Progenitor cell of endocrine pancreas (in vitro differentiated cells): ENCODE data around the gene NLRP6. TPM values are rescaled to one million over a fixed set of nuclear protein-coding genes. Genes with fewer than 3 reads are reported as not detected.
"Not testable (repeated sequence)": the region's sequence is repeated elsewhere in the genome, so short reads cannot be mapped to it uniquely, and the experiment has no call there.

Experiments
- DNase-seq: peaks from one replicate; pipeline ENCODE4 v3.0.0; 2021; ENCODE audit warnings: low spot score; ENCODE audit not compliant: unreplicated experiment
- H3K27ac Mint-ChIP-seq: 2 replicates; pipeline ENCODE4 v1.8.0; 2021; ENCODE audit warnings: mild to moderate bottlenecking, moderate library complexity, mixed read lengths
- H3K27me3 Mint-ChIP-seq: 2 replicates; pipeline ENCODE4 v1.8.0; 2021; ENCODE audit warnings: mixed read lengths
- H3K36me3 Mint-ChIP-seq: 2 replicates; pipeline ENCODE4 v1.8.0; 2022; ENCODE audit warnings: mixed read lengths; ENCODE audit not compliant: insufficient read depth
- H3K4me1 Mint-ChIP-seq: 2 replicates; pipeline ENCODE4 v1.8.0; 2021; ENCODE audit warnings: low read depth, mixed read lengths
- H3K4me3 Mint-ChIP-seq: 2 replicates; pipeline ENCODE4 v1.8.0; 2021; ENCODE audit warnings: low read depth, mild to moderate bottlenecking, moderate library complexity, mixed read lengths
- H3K9me3 Mint-ChIP-seq: 2 replicates; pipeline ENCODE4 v1.8.0; 2021; ENCODE audit warnings: low read depth, mixed read lengths
- CTCF ChIP-seq: fragments of 200-600 bp; sonication (generic); IDR thresholded peaks from one replicate; pipeline ENCODE4 v1.5.0; 2021; ENCODE audit warnings: antibody characterized with exemption, mild to moderate bottlenecking; ENCODE audit not compliant: unreplicated experiment
- total RNA-seq: library from RNA; stranded (reverse); gene quantifications from 2 replicates; pipeline ENCODE4 v1.2.1, GENCODE V29; 2021

The NLRP6 gene
- total RNA-seq, 1 donor from 2014 or later = not detected

DNA sequence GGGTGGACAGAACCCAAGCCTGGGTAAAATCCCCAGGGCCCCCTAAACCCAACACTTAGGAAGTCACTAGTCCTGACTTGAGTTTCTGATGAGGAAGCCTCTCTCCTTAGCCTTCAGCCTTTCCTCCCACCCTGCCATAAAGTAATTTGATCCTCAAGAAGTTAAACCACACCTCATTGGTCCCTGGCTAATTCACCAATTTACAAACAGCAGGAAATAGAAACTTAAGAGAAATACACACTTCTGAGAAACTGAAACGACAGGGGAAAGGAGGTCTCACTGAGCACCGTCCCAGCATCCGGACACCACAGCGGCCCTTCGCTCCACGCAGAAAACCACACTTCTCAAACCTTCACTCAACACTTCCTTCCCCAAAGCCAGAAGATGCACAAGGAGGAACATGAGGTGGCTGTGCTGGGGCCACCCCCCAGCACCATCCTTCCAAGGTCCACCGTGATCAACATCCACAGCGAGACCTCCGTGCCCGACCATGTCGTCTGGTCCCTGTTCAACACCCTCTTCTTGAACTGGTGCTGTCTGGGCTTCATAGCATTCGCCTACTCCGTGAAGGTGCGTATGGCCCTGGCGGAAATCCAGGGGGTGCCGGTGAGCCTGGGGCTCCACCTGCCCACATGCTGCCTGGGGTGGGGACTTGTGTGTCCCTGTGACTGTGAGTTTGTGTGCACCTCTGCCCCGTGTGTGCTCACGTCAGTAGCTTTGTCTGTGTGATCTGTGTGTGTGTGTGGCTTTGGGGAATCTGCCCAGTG, 35.8 kb downstream of the NLRP6 start, which contains the start of gene IFITM1:
Gene IFITM1 (plus strand): TSS at position 254 of the 767 bp plus-strand sequence. CDS start 131 bp downstream, at position 385.
- H3K4me3 Mint-ChIP-seq = no peak within 1 kb of the TSS
- H3K27ac Mint-ChIP-seq = no peak within 1 kb of the TSS
- H3K4me1 Mint-ChIP-seq = peaks cover 19% of the 10 kb centered on the region
- no peaks in the 10 kb centered on the region for H3K36me3 Mint-ChIP-seq
- H3K27me3 Mint-ChIP-seq = peaks cover 63% of the 10 kb centered on the region
- no peaks in the 10 kb centered on the region for H3K9me3 Mint-ChIP-seq
- DNase-seq = no peak
- TF ChIP-seq CTCF = no peak

- H3K36me3 Mint-ChIP-seq, DNase-seq, H3K4me3 Mint-ChIP-seq, H3K9me3 Mint-ChIP-seq, H3K27ac Mint-ChIP-seq: not testable (repeated sequence)
- Mint-ChIP-seq H3K4me1 (peaks cover 17% of the 10 kb centered on the region), H3K27me3 (peaks cover 58% of the 10 kb centered on the region)
Observed at GRCh38 chr11:314554-314875, 36.3 kb downstream of the NLRP6 start.

DNA sequence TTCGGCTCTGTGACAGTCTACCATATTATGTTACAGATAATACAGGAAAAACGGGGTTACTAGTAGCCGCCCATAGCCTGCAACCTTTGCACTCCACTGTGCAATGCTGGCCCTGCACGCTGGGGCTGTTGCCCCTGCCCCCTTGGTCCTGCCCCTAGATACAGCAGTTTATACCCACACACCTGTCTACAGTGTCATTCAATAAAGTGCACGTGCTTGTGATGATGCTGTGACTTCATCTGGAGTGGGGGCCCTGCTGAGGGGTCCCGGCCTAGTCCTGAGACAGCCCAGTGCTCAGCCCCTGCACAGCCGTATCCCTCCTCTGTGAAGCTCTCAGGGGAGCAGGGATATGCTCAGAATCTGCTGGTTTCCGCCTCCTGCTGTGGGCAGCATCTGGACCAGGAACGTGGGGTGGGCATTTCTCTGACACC, 36.9 kb downstream of the NLRP6 start:
- Mint-ChIP-seq H3K27ac (no peak overlapping the region), H3K4me3 (no peak overlapping the region), H3K9me3 (no peaks in the 10 kb centered on the region), H3K36me3 (no peaks in the 10 kb centered on the region), H3K4me1 (peaks cover 18% of the 10 kb centered on the region), H3K27me3 (peaks cover 55% of the 10 kb centered on the region)
- no peak for TF ChIP-seq CTCF
- DNase-seq = no peak

DNA sequence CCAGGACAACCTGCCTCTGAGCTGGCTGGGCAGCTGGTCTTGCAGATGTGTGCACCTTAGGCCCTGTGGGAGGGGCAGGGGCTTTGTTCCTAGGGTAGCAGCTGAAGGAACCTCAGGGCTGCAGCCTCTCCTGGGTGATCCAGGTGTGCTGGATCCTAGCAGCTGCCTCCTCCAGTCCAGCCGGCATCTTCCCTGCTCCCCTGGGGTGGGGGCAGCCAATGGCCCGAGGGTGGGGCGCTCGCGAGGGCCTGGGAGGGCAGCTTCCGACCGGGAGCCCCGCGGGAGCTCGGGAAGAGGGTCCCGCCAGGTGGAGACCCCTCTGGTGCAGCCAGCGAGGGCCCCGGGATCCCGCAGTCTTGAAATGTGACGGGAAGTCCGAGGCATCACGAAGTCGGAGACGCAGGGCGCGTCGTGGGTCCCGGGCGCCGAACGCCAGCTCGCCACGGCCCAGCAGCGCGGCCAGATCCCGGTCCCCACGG, 37.3 kb downstream of the NLRP6 start:
- TF ChIP-seq CTCF = no peak
- Mint-ChIP-seq H3K4me3 (no peak overlapping the region), H3K9me3 (no peaks in the 10 kb centered on the region), H3K27me3 (peaks cover 55% of the 10 kb centered on the region), H3K36me3 (no peaks in the 10 kb centered on the region), H3K4me1 (peaks cover 22% of the 10 kb centered on the region), H3K27ac (no peak overlapping the region)
- no peak for DNase-seq

DNA sequence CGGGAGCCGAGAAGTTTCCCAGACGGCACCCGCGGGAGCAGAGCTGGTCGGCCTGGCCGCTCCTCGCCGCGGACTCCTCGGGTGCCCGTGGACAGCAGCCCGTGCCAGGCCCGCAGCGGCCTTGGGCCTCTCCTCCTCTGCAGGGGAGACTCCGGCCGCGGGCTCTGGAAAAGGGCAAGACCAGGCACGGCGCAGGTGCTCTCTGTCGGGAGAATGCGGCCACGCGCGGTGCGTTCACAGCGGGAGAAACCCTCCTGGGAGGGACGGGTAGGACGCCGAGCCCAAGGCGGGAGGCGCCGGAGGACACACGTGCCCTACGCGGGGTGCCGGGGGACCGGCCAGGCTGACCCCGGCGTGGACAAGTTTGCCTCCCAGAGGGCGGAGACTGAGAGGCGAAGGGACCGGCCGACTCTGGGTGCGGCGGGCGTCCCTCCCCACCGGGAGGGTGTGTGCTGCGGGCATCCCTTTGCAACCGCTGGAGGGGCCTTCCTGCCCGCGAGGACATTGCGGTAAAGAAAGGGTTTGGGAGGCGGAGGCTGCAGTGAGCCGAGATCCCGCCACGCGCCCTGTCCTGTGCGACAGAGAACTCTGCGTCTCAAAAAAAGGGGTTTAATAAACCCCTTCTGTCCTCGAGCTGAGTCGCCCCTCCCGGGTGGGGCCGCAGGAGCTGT, 38.0 kb downstream of the NLRP6 start:
- DNase-seq = no peak
- TF ChIP-seq CTCF = no peak
- H3K4me1 Mint-ChIP-seq = peaks cover 22% of the 10 kb centered on the region
- H3K4me3 Mint-ChIP-seq = peak overlapping the region; percentile 35
- H3K36me3 Mint-ChIP-seq = no peaks in the 10 kb centered on the region
- peaks cover 55% of the 10 kb centered on the region for H3K27me3 Mint-ChIP-seq
- no peaks in the 10 kb centered on the region for H3K9me3 Mint-ChIP-seq
- no peak overlapping the region for H3K27ac Mint-ChIP-seq

- Mint-ChIP-seq H3K4me1 (peaks cover 21% of the 10 kb centered on the region), H3K27ac (no peak overlapping the region), H3K9me3 (no peaks in the 10 kb centered on the region), H3K27me3 (peaks cover 51% of the 10 kb centered on the region), H3K36me3 (no peaks in the 10 kb centered on the region), H3K4me3 (no peak overlapping the region)
- TF ChIP-seq CTCF = no peak
- DNase-seq = no peak
Observed at GRCh38 chr11:316891-317301, 38.7 kb downstream of the NLRP6 start.

DNA sequence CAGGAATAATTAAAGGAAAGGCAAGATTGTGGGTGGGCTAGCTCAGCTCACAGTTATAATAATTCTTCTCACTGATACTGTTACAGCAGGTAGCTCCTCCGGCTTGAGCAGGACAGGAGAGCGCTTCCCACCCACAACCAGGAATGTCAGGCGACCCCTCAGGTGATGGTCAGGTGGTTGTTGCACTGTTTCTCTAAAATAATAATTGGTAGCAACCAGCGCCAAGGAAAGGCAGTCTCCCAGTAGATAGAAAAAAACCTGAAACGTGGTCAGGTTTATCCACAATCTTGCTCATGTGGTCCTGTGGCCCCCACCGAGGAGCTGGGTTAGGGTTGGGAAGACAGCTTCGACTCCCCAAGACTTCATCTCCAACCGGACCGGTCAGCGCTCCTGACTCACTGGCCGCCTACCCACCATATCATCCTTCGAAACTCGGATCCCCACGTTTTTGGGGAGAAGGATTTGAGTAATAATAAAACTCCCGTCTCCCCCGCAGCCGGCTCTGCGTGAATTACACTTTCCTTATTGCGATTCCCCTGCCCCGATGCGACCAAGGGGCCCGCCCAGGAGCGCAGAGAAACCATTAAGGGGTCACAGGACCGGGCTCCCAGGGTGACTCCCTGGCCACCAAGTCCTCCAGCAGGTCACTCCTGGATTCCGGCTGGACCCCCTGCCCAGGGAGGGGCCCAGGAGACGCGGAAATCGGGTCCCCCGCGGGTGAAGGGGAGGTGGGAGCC, 39.6 kb downstream of the NLRP6 start:
- Mint-ChIP-seq H3K4me3 (peak overlapping the region; percentile 55), H3K4me1 (peaks cover 20% of the 10 kb centered on the region), H3K27me3 (peaks cover 44% of the 10 kb centered on the region)
- not testable (repeated sequence) for H3K36me3 Mint-ChIP-seq, DNase-seq, H3K27ac Mint-ChIP-seq, H3K9me3 Mint-ChIP-seq
